DND-41 (cell line): ENCODE measurements around the gene LSR.

Source experiments
- CTCF ChIP-seq: IDR thresholded peaks from 2 replicates; pipeline ENCODE4 v1.5.1; 2012; ENCODE audit warnings: borderline replicate concordance, low read length, moderate library complexity, mild to moderate bottlenecking; ENCODE audit not compliant: poor library complexity, severe bottlenecking; ENCODE audit errors: extremely low read depth
- EZH2 ChIP-seq: IDR thresholded peaks from 3 replicates; pipeline ENCODE4 v1.6.1; 2012; ENCODE audit warnings: borderline replicate concordance, low read depth, mild to moderate bottlenecking, moderate library complexity, low read length, inconsistent platforms; ENCODE audit not compliant: severe bottlenecking

GRCh38 chr19:35253316-35254286 lies 4.8 kb downstream of the LSR start:
- TF ChIP-seq CTCF: no peak
- no peak for TF ChIP-seq EZH2
